Measurements from ENCODE around the gene PGM1. TPM values are rescaled to one million over a fixed set of nuclear protein-coding genes. Genes with fewer than 3 reads are reported as not detected.

Gene PGM1
- total and polyA plus RNA-seq, 10 of the 15 experiments (the other 5 are each of a cell fraction or from before 2014, with no cell fraction given), result 22.5 to 72.6 (median 50.8) TPM

DNA sequence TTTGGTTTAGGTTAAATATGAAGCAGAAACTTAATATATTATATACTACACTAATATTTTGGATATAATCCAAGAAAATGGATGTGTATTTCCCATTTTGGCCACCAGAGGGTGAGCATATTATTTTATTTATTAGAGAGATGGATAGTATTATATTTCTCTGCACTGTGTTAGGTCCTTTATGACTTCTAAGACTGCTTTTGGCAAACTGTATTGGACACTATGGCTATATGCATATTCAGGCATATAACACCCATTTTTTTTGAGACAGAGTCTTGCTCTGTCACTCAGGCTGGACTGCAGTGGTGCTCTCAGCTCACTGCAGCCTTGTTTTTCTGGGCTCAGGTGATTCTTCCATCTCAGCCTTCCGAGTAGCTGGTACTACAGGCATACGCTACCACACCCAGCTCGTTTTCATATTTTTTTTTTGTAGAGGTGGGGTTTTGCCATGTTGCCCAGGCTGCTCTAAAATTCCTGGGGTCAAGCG is 17.8 kb upstream of the PGM1 start:
- no peak overlapping the region for H3K9ac ChIP-seq (ENCODE audit: control insufficient read depth, insufficient read depth, low read length)
- ChIA-PET RAD21 (ENCODE audit: unreplicated experiment) (interaction anchor here (1.0 to 2.8 kb wide), 6 partner anchors 16 to 671 kb away, joined by 3 to 11 read pairs (median 4); no protein-coding TSS in a partner anchor), CTCF (interaction anchor here (0.6 to 3.1 kb wide), 20 partner anchors 8 to 671 kb away, joined by 3 to 29 read pairs (median 4); partner anchors contain the start of gene PGM1), POLR2A (interaction anchor here (0.9 to 1.0 kb wide), 2 partner anchors 10 to 17 kb away, joined by 3 read pairs; no protein-coding TSS in a partner anchor), SMC1A (ENCODE audit: uncharacterized antibody, unreplicated experiment) (interaction anchor here (0.7 to 2.9 kb wide), 6 partner anchors 14 to 43 kb away, joined by 3 to 12 read pairs (median 3); partner anchors contain the start of gene PGM1)
- ATAC-seq, result peak; percentile 51
- no peak overlapping the region for H3K4me3 ChIP-seq
- DNase-seq (ENCODE audit: low read depth, low spot score), result no peak
- no peaks in the 10 kb centered on the region for H3K4me1 ChIP-seq (ENCODE audit: control insufficient read depth, insufficient read depth, low read length)
- no peak overlapping the region for H3K27ac ChIP-seq (ENCODE audit: control insufficient read depth, insufficient read depth)
- WGBS (ENCODE audit: insufficient coverage, insufficient replicate concordance, low lambda C conversion rate, missing lambda C conversion rate), result 38% methylated on average over 4 of the region's 4 CpGs
- no peak for FAIRE-seq
- in situ Hi-C loops (cut with MboI) (no loop called here), intact Hi-C loops (cut with micrococcal nuclease; ENCODE audit: unreplicated experiment) (no loop called here)
- H3K27me3 ChIP-seq (replicated peaks in 1 of 2; ENCODE audit: control insufficient read depth in 2 of 2, insufficient read depth in 2 of 2, low read length in 1 of 2), result no peaks in the 10 kb centered on the region
- H2AFZ ChIP-seq (ENCODE audit: control insufficient read depth, low read depth, low read length), result no peak overlapping the region
- no peaks in the 10 kb centered on the region for H3K79me2 ChIP-seq (ENCODE audit: control insufficient read depth, insufficient read depth, low read length)
- H3K9me3 ChIP-seq (replicated peaks; ENCODE audit: control insufficient read depth, insufficient read depth, low read length), result no peaks in the 10 kb centered on the region; the same call in 2 of the 3 replicates
- H3K4me2 ChIP-seq (ENCODE audit: control insufficient read depth, insufficient read depth), result no peak overlapping the region
- H3K36me3 ChIP-seq (ENCODE audit: control insufficient read depth in 2 of 2, insufficient read depth in 2 of 2, low read length in 1 of 2), result no peaks in the 10 kb centered on the region
- BruUV-seq (replicated peaks), result no TSS peak
- no peaks in the 10 kb centered on the region for H4K20me1 ChIP-seq (ENCODE audit: control insufficient read depth, insufficient read depth)
- no peak for TF ChIP-seq HDAC6 (IDR thresholded peaks at IDR 0.05; ENCODE audit: unreplicated experiment)
- TF ChIP-seq MAX (IDR thresholded peaks at IDR 0.05; ENCODE audit: low read depth, low read length), result no peak
- TF ChIP-seq, protein P1, sequence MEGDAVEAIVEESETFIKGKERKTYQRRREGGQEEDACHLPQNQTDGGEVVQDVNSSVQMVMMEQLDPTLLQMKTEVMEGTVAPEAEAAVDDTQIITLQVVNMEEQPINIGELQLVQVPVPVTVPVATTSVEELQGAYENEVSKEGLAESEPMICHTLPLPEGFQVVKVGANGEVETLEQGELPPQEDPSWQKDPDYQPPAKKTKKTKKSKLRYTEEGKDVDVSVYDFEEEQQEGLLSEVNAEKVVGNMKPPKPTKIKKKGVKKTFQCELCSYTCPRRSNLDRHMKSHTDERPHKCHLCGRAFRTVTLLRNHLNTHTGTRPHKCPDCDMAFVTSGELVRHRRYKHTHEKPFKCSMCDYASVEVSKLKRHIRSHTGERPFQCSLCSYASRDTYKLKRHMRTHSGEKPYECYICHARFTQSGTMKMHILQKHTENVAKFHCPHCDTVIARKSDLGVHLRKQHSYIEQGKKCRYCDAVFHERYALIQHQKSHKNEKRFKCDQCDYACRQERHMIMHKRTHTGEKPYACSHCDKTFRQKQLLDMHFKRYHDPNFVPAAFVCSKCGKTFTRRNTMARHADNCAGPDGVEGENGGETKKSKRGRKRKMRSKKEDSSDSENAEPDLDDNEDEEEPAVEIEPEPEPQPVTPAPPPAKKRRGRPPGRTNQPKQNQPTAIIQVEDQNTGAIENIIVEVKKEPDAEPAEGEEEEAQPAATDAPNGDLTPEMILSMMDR (IDR thresholded peaks at IDR 0.05 in 2 of 3, conservative IDR thresholded peaks at IDR 0.05 in 1 of 3; ENCODE audit: control insufficient read depth in 2 of 3, extremely low read depth in 1 of 3, insufficient read depth in 1 of 3, low read depth in 3 of 3, low read length in 3 of 3), result peak; percentile 43 to 59 (median 50); a peak in 4 of 6 replicates
- no peak for TF ChIP-seq ATF7 (IDR thresholded peaks at IDR 0.05; ENCODE audit: low read depth)
- TF ChIP-seq SREBF2 (IDR thresholded peaks at IDR 0.05; ENCODE audit: low read length), result no peak
- TF ChIP-seq, protein P2, sequence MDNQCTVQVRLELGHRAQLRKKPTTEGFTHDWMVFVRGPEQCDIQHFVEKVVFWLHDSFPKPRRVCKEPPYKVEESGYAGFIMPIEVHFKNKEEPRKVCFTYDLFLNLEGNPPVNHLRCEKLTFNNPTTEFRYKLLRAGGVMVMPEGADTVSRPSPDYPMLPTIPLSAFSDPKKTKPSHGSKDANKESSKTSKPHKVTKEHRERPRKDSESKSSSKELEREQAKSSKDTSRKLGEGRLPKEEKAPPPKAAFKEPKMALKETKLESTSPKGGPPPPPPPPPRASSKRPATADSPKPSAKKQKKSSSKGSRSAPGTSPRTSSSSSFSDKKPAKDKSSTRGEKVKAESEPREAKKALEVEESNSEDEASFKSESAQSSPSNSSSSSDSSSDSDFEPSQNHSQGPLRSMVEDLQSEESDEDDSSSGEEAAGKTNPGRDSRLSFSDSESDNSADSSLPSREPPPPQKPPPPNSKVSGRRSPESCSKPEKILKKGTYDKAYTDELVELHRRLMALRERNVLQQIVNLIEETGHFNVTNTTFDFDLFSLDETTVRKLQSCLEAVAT (IDR thresholded peaks at IDR 0.05), result no peak
- TF ChIP-seq NR2C2 (IDR thresholded peaks at IDR 0.05; ENCODE audit: borderline replicate concordance, control insufficient read depth, insufficient read length, low read depth), result no peak
- TF ChIP-seq HSF1 (IDR thresholded peaks at IDR 0.05; ENCODE audit: low read depth, low read length), result no peak
- TF ChIP-seq, protein P3, sequence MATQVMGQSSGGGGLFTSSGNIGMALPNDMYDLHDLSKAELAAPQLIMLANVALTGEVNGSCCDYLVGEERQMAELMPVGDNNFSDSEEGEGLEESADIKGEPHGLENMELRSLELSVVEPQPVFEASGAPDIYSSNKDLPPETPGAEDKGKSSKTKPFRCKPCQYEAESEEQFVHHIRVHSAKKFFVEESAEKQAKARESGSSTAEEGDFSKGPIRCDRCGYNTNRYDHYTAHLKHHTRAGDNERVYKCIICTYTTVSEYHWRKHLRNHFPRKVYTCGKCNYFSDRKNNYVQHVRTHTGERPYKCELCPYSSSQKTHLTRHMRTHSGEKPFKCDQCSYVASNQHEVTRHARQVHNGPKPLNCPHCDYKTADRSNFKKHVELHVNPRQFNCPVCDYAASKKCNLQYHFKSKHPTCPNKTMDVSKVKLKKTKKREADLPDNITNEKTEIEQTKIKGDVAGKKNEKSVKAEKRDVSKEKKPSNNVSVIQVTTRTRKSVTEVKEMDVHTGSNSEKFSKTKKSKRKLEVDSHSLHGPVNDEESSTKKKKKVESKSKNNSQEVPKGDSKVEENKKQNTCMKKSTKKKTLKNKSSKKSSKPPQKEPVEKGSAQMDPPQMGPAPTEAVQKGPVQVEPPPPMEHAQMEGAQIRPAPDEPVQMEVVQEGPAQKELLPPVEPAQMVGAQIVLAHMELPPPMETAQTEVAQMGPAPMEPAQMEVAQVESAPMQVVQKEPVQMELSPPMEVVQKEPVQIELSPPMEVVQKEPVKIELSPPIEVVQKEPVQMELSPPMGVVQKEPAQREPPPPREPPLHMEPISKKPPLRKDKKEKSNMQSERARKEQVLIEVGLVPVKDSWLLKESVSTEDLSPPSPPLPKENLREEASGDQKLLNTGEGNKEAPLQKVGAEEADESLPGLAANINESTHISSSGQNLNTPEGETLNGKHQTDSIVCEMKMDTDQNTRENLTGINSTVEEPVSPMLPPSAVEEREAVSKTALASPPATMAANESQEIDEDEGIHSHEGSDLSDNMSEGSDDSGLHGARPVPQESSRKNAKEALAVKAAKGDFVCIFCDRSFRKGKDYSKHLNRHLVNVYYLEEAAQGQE (IDR thresholded peaks at IDR 0.05; ENCODE audit: low read depth, low read length), result no peak
- TF ChIP-seq, protein P4, sequence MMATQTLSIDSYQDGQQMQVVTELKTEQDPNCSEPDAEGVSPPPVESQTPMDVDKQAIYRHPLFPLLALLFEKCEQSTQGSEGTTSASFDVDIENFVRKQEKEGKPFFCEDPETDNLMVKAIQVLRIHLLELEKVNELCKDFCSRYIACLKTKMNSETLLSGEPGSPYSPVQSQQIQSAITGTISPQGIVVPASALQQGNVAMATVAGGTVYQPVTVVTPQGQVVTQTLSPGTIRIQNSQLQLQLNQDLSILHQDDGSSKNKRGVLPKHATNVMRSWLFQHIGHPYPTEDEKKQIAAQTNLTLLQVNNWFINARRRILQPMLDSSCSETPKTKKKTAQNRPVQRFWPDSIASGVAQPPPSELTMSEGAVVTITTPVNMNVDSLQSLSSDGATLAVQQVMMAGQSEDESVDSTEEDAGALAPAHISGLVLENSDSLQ (IDR thresholded peaks at IDR 0.05), result peak; percentile 31; the same call in 1 of the 2 replicates
- peak; percentile 21; the same call in 1 of the 2 replicates for TF ChIP-seq SMC3 (IDR thresholded peaks at IDR 0.05; ENCODE audit: borderline replicate concordance, low read length)
- TF ChIP-seq SUZ12 (IDR thresholded peaks at IDR 0.05; ENCODE audit: unreplicated experiment), result no peak

Data from GM12878 (cell line).